GM19099 (cell line): Measurements from ENCODE around the gene GOLGA8R.
"Not testable (repeated sequence)": the region's sequence is repeated elsewhere in the genome, so short reads cannot be mapped to it uniquely, and the experiment has no call there.

Source experiments
- POLR2A ChIP-seq: IDR thresholded peaks from 3 replicates; pipeline ENCODE4 v1.6.1; 2011; ENCODE audit warnings: low read depth; ENCODE audit not compliant: insufficient read length; ENCODE audit errors: extremely low read depth

GOLGA8R gene

GRCh38 chr15:30414160-30414559 lies at the start of gene GOLGA8R:
GOLGA8R (minus strand) TSS chr15:30414260; CDS start chr15:30414162, 98 bp downstream.
- not testable (repeated sequence) for TF ChIP-seq POLR2A

DNA sequence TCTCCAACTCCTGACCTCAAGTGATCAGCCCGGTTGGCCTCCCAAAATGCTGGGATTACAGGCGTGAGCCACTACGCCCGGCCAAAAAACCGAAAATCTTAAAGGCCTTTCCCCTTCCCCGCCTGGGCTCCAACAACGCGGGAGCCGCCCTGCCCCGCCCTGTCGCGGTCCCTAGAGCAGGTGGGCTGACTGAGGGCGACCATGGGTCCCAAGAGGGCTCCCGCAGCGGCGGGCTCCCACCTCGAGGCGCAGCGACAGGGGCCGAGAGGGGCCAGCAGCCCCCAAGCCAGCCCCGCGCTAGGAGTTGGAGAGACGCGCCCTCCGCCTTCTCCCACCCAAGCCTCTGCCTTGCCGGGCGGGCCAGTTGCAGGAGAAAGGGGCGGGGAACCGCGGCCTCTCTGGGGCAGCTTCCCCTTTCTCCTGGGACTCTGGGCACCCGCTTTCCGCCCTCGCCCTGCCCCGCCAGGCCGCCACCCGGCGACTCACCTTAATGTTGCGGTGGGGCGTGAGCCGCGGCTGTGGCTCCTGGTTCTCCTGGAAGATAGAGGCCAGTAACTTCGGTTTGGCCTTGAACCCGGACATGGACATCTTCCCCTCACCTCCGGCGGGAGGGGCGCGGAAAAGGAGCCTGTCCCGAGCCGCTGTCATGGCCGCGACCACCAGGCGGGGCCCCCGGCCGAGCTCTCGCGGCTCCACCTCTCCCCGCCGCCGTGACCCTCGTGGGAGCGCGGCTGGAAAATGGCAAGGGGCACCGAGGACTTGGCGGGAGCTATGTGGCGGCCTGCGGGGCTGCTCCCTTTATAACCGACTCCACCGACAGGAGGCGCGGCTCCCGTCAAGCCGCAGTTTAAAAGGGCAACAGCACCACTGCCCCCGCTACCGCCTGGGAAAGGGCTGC lies 21.0 kb downstream of the GOLGA8R start, which contains the start of gene CHRFAM7A:
Gene CHRFAM7A, minus strand, starts transcription at position 775 of the 898 bp plus-strand sequence. CDS start 10,189 bp downstream, outside the sequence.
- not testable (repeated sequence) for TF ChIP-seq POLR2A
